Neural crest cell (in vitro differentiated cells): ENCODE measurements around the gene LTBP1. TPM values are rescaled to one million over a fixed set of nuclear protein-coding genes. Genes with fewer than 3 reads are reported as not detected.

Experiments
- DNase-seq: peaks from one replicate; pipeline ENCODE4 v3.0.0; 2021; ENCODE audit warnings: low read depth, mixed read lengths, low spot score
- H3K27ac Mint-ChIP-seq: one replicate; pipeline ENCODE4 v1.8.0; 2021; ENCODE audit warnings: mild to moderate bottlenecking, mixed read lengths; ENCODE audit not compliant: unreplicated experiment
- H3K27me3 Mint-ChIP-seq: 2 replicates; pipeline ENCODE4 v1.8.0; 2021; ENCODE audit warnings: low read depth, mild to moderate bottlenecking, mixed read lengths
- H3K36me3 Mint-ChIP-seq: 2 replicates; pipeline ENCODE4 v1.8.0; 2021; ENCODE audit warnings: low read depth, mild to moderate bottlenecking, mixed read lengths
- H3K4me1 Mint-ChIP-seq: 2 replicates; pipeline ENCODE4 v1.8.0; 2021; ENCODE audit warnings: mixed read lengths
- H3K4me3 Mint-ChIP-seq: one replicate; pipeline ENCODE4 v1.8.0; 2021; ENCODE audit warnings: mild to moderate bottlenecking, mixed read lengths
- H3K9me3 Mint-ChIP-seq: 2 replicates; pipeline ENCODE4 v1.8.0; 2021; ENCODE audit warnings: mixed read lengths
- CTCF ChIP-seq: fragments of 200-600 bp; sonication (generic); conservative IDR thresholded peaks from 2 replicates; pipeline ENCODE4 v1.5.0; 2021; ENCODE audit warnings: antibody characterized with exemption, mild to moderate bottlenecking
- total RNA-seq: library from RNA; stranded (reverse); gene quantifications from 2 replicates; pipeline ENCODE4 v1.2.1, GENCODE V29; 2021

The LTBP1 gene
- total RNA-seq, 1 donor from 2014 or later = 30.2 TPM

- Mint-ChIP-seq H3K27ac (no peak overlapping the region), H3K4me1 (peaks cover 15% of the 10 kb centered on the region)
These were observed 88.0 kb downstream of the LTBP1 start for GRCh38 chr2:33034784-33035183.

GRCh38 chr2:33038230-33038629, 91.5 kb downstream of the LTBP1 start:
- TF ChIP-seq CTCF = no peak
- Mint-ChIP-seq H3K4me1 (peaks cover 6% of the 10 kb centered on the region), H3K27me3 (no peaks in the 10 kb centered on the region), H3K36me3 (no peaks in the 10 kb centered on the region), H3K9me3 (peaks cover 4% of the 10 kb centered on the region), H3K4me3 (no peak overlapping the region), H3K27ac (no peak overlapping the region)
- DNase-seq = no peak

More at GRCh38 chr2:33034784-33035183, 88.0 kb downstream of the LTBP1 start:
- Mint-ChIP-seq H3K27me3 (no peaks in the 10 kb centered on the region), H3K36me3 (no peaks in the 10 kb centered on the region), H3K4me3 (no peak overlapping the region), H3K9me3 (no peaks in the 10 kb centered on the region)
- no peak for TF ChIP-seq CTCF
- DNase-seq = no peak

- Mint-ChIP-seq H3K4me3 (no peak overlapping the region), H3K4me1 (peaks cover under 1% of the 10 kb centered on the region), H3K9me3 (peaks cover 8% of the 10 kb centered on the region), H3K36me3 (peaks cover 4% of the 10 kb centered on the region), H3K27ac (no peak overlapping the region), H3K27me3 (no peaks in the 10 kb centered on the region)
- TF ChIP-seq CTCF = no peak
- no peak for DNase-seq
These were observed 92.0 kb downstream of the LTBP1 start for GRCh38 chr2:33038799-33039198.

- Mint-ChIP-seq H3K4me1 (no peaks in the 10 kb centered on the region), H3K27ac (no peak overlapping the region), H3K36me3 (peaks cover 4% of the 10 kb centered on the region), H3K4me3 (no peak overlapping the region), H3K9me3 (peaks cover 8% of the 10 kb centered on the region), H3K27me3 (no peaks in the 10 kb centered on the region)
- no peak for TF ChIP-seq CTCF
- no peak for DNase-seq
These were observed 93.8 kb downstream of the LTBP1 start for GRCh38 chr2:33040541-33040940.

GRCh38 chr2:33042265-33042664, 95.5 kb downstream of the LTBP1 start:
- H3K27ac Mint-ChIP-seq = no peak overlapping the region
- H3K36me3 Mint-ChIP-seq = peaks cover 4% of the 10 kb centered on the region
- TF ChIP-seq CTCF = no peak
- DNase-seq = no peak
- peaks cover 1% of the 10 kb centered on the region for H3K4me1 Mint-ChIP-seq
- H3K27me3 Mint-ChIP-seq = no peaks in the 10 kb centered on the region
- no peak overlapping the region for H3K4me3 Mint-ChIP-seq
- H3K9me3 Mint-ChIP-seq = peaks cover 11% of the 10 kb centered on the region

GRCh38 chr2:33042819-33043218, 96.1 kb downstream of the LTBP1 start:
- H3K36me3 Mint-ChIP-seq = peaks cover 4% of the 10 kb centered on the region
- peaks cover 7% of the 10 kb centered on the region for H3K4me1 Mint-ChIP-seq
- no peak for TF ChIP-seq CTCF
- H3K27me3 Mint-ChIP-seq = no peaks in the 10 kb centered on the region
- H3K9me3 Mint-ChIP-seq = peaks cover 11% of the 10 kb centered on the region
- no peak for DNase-seq
- no peak overlapping the region for H3K4me3 Mint-ChIP-seq
- H3K27ac Mint-ChIP-seq = no peak overlapping the region
